NCI-H446 (cell line): Measurements from ENCODE around the gene CUEDC2.

Experiments used
- DNase-seq, 2 experiments: peaks; one replicate each; lab custom pipeline; 2025; lab: John Stamatoyannopoulos, UW

Gene CUEDC2

GRCh38 chr10:102432162-102432950 is at the start of gene CUEDC2:
TSS of gene CUEDC2 (minus strand) at chr10:102432574. CDS start at chr10:102425188, 7,386 bp downstream.
- DNase-seq = peak; percentile 86 to 96

- DNase-seq = no peak
Measured at GRCh38 chr10:102480396-102480795, 48.0 kb upstream of the CUEDC2 start.

GRCh38 chr10:102479651-102480050 is 47.3 kb upstream of the CUEDC2 start:
- no peak for DNase-seq

- DNase-seq = no peak
Measured at GRCh38 chr10:102476466-102477141, 44.2 kb upstream of the CUEDC2 start.

GRCh38 chr10:102475451-102476040 is 43.2 kb upstream of the CUEDC2 start:
- no peak for DNase-seq

GRCh38 chr10:102473445-102474331 is 41.3 kb upstream of the CUEDC2 start:
- no peak for DNase-seq

GRCh38 chr10:102470579-102471546 is 38.5 kb upstream of the CUEDC2 start:
- no peak for DNase-seq

- DNase-seq = no peak
Measured at GRCh38 chr10:102468683-102469082, 36.3 kb upstream of the CUEDC2 start.

GRCh38 chr10:102467971-102468438 is 35.6 kb upstream of the CUEDC2 start:
- no peak for DNase-seq

- DNase-seq = no peak
Measured at GRCh38 chr10:102467318-102467717, 34.9 kb upstream of the CUEDC2 start.

GRCh38 chr10:102465466-102465865 is 33.1 kb upstream of the CUEDC2 start:
- no peak for DNase-seq

GRCh38 chr10:102463983-102464382 is 31.6 kb upstream of the CUEDC2 start:
- DNase-seq = no peak

GRCh38 chr10:102462512-102463054 is 30.2 kb upstream of the CUEDC2 start:
- no peak for DNase-seq

- peak; percentile 44 to 88 for DNase-seq
Measured at GRCh38 chr10:102461187-102462054, 29.0 kb upstream of the CUEDC2 start.

GRCh38 chr10:102460836-102461186 is 28.4 kb upstream of the CUEDC2 start:
- no peak for DNase-seq

GRCh38 chr10:102458656-102459055 is 26.3 kb upstream of the CUEDC2 start:
- DNase-seq = no peak

- peak in 1 of 2 experiments; percentile 13 for DNase-seq
Measured at GRCh38 chr10:102457591-102458150, 25.3 kb upstream of the CUEDC2 start.

GRCh38 chr10:102455893-102456471 is 23.6 kb upstream of the CUEDC2 start:
- DNase-seq = no peak
